Measurements from ENCODE around the gene NDUFS6. TPM values are rescaled to one million over a fixed set of nuclear protein-coding genes. Genes with fewer than 3 reads are reported as not detected.

The NDUFS6 gene
- total RNA-seq, 1 donor from 2014 or later: 31.0 TPM

DNA sequence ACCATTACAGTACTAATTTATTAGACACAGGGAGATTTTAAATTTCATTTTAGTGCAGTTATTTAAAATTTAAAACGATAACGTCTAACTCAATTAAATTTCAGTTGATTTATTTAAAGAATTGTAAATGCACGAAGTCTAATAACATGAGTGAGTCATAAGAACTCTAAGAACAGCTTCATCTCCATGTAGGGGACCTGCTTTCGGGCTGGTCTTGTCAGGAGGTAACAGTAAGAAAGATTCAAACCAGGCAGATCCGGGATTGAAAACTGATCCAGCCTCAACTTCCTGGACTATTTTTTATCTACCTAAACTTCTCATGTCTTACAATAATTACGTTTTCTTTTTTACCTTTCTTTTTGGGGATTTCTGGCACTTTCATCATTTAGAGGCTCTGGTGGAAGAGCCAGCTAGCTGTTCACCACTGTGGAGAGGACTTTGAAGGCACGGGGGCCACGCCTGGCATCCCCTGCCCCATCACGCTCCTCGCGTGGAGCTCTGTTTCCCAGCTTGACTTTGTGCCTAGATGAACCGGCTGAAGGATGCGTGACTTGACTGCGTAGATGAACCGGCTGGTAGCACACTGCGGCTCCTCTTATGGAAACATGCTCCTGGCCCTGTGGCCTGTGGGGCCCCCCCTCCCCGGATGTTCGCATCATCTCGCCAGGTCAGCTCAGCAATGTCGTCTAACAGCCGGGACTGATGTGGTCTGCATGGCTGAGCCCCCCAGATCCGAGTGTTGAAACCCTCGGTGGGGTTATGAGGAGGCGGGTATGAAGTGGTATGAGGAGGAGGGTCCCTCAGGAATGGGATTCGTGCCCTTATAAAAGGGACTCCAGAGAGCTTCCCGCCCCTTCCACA is 26.0 kb downstream of the NDUFS6 start:
- no peak overlapping the region for H3K27ac Mint-ChIP-seq (ENCODE audit: unreplicated experiment)
- TF ChIP-seq, protein P1, sequence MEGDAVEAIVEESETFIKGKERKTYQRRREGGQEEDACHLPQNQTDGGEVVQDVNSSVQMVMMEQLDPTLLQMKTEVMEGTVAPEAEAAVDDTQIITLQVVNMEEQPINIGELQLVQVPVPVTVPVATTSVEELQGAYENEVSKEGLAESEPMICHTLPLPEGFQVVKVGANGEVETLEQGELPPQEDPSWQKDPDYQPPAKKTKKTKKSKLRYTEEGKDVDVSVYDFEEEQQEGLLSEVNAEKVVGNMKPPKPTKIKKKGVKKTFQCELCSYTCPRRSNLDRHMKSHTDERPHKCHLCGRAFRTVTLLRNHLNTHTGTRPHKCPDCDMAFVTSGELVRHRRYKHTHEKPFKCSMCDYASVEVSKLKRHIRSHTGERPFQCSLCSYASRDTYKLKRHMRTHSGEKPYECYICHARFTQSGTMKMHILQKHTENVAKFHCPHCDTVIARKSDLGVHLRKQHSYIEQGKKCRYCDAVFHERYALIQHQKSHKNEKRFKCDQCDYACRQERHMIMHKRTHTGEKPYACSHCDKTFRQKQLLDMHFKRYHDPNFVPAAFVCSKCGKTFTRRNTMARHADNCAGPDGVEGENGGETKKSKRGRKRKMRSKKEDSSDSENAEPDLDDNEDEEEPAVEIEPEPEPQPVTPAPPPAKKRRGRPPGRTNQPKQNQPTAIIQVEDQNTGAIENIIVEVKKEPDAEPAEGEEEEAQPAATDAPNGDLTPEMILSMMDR (IDR thresholded peaks at IDR 0.05; ENCODE audit: unreplicated experiment): no peak
- no peak for DNase-seq (ENCODE audit: low spot score)
- H3K27me3 Mint-ChIP-seq (ENCODE audit: unreplicated experiment): peaks cover 1% of the 10 kb centered on the region
- no peaks in the 10 kb centered on the region for H3K9me3 Mint-ChIP-seq (ENCODE audit: unreplicated experiment)
- peaks cover 5% of the 10 kb centered on the region for H3K4me1 Mint-ChIP-seq (ENCODE audit: unreplicated experiment)
- peaks cover 3% of the 10 kb centered on the region for H3K36me3 Mint-ChIP-seq (ENCODE audit: low read depth, unreplicated experiment)
- H3K4me3 Mint-ChIP-seq (ENCODE audit: unreplicated experiment): no peak overlapping the region

DNA sequence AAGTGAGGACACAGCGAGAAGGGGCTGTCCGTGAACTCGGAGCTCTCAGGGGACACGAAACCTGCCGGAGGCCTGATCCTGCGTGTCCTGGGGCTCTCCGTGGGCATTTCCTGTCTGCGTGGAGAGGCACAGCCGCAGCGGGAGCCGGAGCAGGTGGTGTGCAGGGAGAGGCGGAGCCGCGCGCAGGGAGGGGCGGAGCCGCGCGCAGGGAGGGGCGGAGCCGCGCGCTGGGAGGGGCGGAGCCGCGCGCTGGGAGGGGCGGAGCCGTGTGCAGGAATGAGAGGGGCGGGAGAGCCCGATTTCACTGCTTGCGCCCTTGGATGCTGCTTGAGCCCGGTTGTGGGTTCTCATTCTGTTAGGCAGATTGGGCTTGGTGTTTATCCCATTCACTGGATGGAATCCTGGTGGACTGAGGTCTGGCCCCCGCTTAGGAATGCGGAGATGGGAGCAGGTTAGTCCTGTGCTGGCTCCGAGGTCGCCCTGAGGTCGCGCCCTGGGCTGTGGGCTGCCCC is 26.7 kb downstream of the NDUFS6 start:
- Mint-ChIP-seq H3K4me3 (ENCODE audit: unreplicated experiment) (no peak overlapping the region), H3K4me1 (ENCODE audit: unreplicated experiment) (peaks cover 7% of the 10 kb centered on the region), H3K27me3 (ENCODE audit: unreplicated experiment) (peaks cover 1% of the 10 kb centered on the region), H3K36me3 (ENCODE audit: low read depth, unreplicated experiment) (no peaks in the 10 kb centered on the region), H3K9me3 (ENCODE audit: unreplicated experiment) (no peaks in the 10 kb centered on the region), H3K27ac (ENCODE audit: unreplicated experiment) (no peak overlapping the region)
- no peak for DNase-seq (ENCODE audit: low spot score)
- TF ChIP-seq, protein P1 (IDR thresholded peaks at IDR 0.05; ENCODE audit: unreplicated experiment): no peak

GRCh38 chr5:1830571-1831228 is 29.5 kb downstream of the NDUFS6 start:
- Mint-ChIP-seq H3K4me3 (ENCODE audit: unreplicated experiment) (no peak overlapping the region), H3K4me1 (ENCODE audit: unreplicated experiment) (peaks cover 10% of the 10 kb centered on the region), H3K27ac (ENCODE audit: unreplicated experiment) (no peak overlapping the region), H3K36me3 (ENCODE audit: low read depth, unreplicated experiment) (no peaks in the 10 kb centered on the region), H3K27me3 (ENCODE audit: unreplicated experiment) (peaks cover under 1% of the 10 kb centered on the region), H3K9me3 (ENCODE audit: unreplicated experiment) (no peaks in the 10 kb centered on the region)
- TF ChIP-seq, protein P1 (IDR thresholded peaks at IDR 0.05; ENCODE audit: unreplicated experiment): no peak
- DNase-seq (ENCODE audit: low spot score): no peak

GRCh38 chr5:1831257-1831656 is 30.1 kb downstream of the NDUFS6 start:
- DNase-seq (ENCODE audit: low spot score): no peak
- Mint-ChIP-seq H3K9me3 (ENCODE audit: unreplicated experiment) (no peaks in the 10 kb centered on the region), H3K4me3 (ENCODE audit: unreplicated experiment) (no peak overlapping the region), H3K4me1 (ENCODE audit: unreplicated experiment) (peaks cover 10% of the 10 kb centered on the region), H3K27me3 (ENCODE audit: unreplicated experiment) (no peaks in the 10 kb centered on the region), H3K27ac (ENCODE audit: unreplicated experiment) (no peak overlapping the region), H3K36me3 (ENCODE audit: low read depth, unreplicated experiment) (no peaks in the 10 kb centered on the region)
- TF ChIP-seq, protein P1 (IDR thresholded peaks at IDR 0.05; ENCODE audit: unreplicated experiment): no peak

Data from endothelial cell (in vitro differentiated cells).